HG03066 (cell line): ENCODE results near the gene NEDD4L.

Experiments used
- ATAC-seq: cut with Tn5 transposase; IDR thresholded peaks from one replicate; pipeline ENCODE4 v1.9.1; 2021; ENCODE audit warnings: low read depth; ENCODE audit not compliant: unreplicated experiment

NEDD4L gene

GRCh38 chr18:58201733-58202730, 158.0 kb downstream of the NEDD4L start:
- ATAC-seq = no peak

DNA sequence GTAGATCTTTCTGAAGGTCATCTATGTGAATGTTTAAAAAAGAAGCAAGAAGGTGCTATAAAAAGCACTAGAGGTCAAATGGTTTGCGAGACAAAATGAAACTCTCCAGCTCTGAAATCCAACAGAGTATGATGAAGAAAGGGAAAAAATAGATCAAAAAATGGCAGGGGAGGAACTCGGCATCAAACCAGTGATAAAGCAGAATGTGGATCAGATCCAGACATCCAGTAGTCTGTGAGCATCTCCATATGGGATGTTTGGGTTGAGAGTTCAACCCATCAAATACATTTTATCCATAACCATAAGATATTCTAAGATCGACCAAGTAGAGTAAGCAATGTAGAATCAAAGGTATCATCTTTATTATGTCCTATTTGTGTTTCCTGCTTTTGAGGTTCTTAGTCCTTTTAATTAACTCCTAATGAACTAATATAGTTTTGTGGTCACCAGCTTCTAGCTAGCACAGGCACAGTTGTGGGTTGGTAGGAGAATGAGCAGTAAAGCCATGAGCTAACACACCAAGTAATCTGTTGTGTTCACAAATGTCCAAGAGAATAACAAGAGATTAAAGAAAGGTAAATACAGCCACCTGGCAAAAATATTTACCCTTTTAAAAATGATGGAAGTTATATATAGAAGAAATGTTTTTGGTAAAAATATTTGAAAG, 160.9 kb downstream of the NEDD4L start:
- ATAC-seq = no peak

DNA sequence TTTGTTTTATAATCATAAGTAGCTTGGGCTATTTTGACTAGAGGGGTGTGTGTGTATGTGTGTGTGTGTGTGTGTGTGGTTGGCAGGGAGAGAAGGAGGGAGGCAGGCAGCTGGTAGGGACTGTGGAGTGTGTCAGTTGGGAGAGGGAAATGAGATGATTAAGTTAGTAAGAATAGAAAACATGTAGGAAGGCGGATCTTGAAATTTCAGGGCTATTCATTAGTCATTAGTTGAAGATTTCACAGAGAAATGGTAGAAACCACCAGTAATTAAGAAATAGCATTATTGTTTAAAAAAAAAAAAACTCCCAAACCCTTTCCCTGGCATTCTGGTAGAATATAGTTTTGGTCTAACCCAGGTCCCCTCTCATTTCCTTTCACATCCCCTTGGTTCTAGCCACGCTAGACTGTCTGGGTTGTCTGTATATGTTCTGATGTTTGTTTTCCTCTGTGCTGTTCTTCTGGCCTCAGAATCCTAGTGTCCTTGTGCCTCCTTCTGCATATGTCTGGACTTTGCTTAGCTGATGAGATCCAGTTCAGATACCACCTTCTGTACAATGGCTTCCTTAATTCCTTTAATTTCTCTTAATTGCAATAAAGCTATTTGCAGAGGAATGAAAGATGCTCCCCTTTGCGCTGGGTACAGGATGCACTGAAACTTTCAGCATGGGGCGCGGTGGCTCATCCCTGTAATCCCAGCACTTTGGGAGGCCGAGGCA, 161.6 kb downstream of the NEDD4L start:
- no peak for ATAC-seq

DNA sequence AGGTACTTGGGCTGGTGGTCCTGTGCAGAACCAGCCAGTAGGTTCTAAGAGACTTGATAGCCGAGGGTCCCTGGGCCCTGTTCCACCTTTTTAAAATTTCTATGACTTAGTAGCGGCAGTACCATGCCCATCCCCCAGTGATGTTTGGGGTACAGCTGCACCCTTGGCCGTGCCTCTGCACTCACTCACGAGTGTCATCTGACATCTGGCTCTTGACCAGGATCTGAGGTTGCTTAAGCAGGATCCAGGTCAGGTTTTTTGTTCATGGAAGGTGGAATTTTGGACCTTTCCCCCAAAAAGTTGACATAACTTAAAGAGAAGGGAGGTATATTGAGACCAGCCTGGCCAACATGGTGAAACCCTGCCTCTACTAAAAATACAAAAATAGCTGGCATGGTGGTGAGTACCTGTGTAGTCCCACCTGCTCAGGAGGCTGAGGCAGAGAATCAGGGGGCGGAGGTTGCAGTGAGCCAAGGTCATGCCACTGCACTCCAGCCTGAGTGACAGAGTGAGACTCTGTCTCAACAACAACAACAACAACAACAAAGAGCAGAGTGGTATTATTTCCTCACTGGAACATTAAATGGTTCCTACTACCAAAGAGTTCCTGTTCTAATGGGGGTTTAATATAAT, 163.6 kb downstream of the NEDD4L start:
- no peak for ATAC-seq

DNA sequence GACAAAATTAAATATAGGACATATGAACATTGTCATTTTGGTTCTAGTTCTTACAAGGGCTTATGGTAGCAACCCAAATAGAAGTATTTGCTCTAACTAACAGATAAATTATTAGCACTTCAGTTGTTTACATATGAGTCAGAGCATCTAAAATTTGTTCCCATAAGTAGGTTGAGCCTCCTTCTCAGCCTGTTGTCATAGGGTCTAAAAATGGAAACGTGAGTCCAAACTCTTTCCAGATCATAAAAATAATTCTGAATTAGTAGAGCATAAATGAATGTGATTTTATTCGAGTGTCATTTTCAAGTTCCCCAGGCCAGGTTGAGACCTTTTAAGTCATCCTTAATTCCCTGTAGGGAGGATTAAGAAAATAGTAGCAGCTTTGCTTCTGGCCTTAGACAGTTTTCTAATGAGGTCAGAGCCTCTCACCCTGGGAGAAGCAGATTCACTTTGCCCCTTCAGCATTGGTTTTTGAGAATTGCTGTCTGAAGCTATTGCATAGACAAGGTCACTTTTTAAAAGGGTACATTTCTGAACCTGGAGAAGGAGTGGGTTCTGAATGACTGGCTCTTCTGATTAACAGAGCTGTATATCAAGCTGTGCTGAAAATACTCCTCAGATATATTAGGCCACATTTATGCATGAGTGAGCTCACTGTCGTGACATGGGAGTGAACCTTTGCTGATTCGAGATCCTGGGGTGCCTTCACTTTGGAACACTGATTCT, 164.3 kb downstream of the NEDD4L start:
- no peak for ATAC-seq

GRCh38 chr18:58209326-58209725, 165.3 kb downstream of the NEDD4L start:
- no peak for ATAC-seq

DNA sequence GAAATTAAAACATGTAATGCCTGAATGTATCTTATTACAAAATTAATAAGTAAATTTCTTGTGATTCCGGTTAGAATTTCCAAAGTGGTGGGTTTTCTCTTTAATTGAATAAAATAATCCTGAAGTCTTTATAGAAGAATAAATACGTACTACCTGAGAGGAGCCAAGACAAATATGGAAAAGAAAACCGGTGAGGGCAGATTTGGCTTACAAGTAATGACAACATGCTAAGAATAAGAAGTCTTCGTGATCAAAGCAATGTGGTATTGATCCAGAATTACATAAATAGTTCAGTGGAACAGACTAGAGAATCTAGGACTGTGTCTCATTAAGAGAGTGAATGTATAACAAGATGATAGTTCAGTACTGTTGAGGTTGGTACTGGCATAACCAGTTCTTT, 167.5 kb downstream of the NEDD4L start:
- ATAC-seq = no peak

GRCh38 chr18:58212274-58212673, 168.2 kb downstream of the NEDD4L start:
- no peak for ATAC-seq

DNA sequence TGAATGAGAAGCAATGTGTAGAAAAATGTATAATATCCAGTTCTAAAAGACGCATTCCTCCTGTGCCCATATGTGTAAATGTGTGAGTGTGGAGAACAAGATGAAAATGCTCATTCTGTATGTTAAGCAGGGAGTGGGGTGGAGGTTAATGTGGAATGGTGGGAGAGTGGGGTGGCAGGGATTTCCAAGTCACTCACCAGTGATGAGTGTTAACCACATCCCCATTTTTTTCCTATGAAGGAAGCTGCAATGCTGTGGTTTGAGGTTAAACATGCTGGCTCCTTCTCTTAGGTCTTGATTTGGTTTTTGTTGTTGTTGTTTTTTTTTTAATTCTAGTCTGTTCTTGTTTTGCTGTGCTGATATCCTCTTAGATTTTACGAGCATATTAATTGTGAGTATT, 169.4 kb downstream of the NEDD4L start:
- no peak for ATAC-seq

GRCh38 chr18:58215011-58215410, 171.0 kb downstream of the NEDD4L start:
- no peak for ATAC-seq

GRCh38 chr18:58216071-58216481, 172.1 kb downstream of the NEDD4L start:
- no peak for ATAC-seq

- ATAC-seq = no peak
Measured at GRCh38 chr18:58217052-58217451, 173.0 kb downstream of the NEDD4L start.

DNA sequence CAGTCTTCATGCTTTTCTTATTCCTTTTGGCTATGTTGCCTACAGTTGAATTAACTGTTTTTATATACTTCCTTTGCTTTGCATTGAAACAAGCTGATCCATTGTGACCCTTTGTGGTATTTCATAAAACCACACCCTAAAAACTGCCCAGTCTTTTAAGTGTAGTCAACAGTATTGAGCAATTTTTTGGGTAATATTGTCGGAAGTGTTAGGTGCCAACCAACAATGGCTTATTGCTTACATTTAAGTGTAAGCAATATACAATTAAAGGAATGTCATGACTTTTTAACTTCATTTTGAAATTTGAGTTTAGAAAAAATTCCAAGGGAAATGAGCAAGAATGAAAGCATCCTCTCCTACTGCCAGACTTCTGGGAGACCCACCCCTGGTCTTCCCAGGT, 174.1 kb downstream of the NEDD4L start:
- no peak for ATAC-seq

DNA sequence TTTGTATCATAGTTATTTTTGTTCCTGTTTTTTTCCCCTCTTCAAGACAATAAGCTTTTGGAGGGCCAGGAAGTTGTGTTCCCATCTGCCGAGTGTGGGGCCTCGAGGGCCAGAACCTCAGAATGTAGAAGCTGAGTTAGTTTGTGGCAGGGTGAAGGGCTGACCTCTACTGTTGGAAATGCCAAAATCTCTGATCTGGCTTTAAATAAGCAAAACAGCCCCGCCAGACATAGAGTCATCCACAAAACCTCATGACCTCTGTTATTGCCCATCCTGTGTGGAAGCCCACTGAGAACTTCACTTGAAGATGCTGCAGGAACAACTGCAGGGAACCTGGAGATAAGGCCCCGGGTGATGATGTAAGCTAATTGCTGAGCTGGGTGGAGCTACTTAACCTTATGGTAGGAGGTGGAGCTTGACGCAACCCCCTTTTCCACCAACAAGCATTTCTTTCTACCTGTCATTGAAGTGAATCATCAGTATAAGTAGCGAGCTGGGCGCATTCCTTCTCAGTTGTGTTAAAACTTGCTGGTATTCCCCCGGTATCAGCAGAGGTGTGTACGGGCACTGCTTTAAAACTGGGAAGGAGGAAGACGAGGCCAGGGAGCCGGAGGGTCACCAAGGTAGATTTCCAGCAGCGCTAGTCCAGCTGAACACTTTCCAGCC, 177.2 kb downstream of the NEDD4L start:
- ATAC-seq = no peak

- no peak for ATAC-seq
Measured at GRCh38 chr18:58222432-58223125, 178.6 kb downstream of the NEDD4L start.

- no peak for ATAC-seq
Measured at GRCh38 chr18:58223717-58224424, 179.8 kb downstream of the NEDD4L start.

DNA sequence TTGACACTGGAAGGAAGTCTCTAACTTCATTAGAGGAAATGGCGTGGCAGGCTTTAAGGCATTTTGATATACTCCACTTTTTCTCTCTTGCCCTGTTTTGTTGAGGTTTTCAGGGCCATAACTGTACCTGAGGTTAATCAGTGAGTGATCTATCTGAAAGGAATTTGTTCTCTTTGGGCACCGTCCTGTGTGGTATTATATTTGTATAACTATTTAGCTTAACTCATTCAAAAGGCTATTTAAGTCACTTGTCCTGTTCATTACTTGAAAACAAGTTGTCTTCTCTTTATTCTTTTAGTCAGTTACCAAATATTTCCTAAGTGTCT, 180.4 kb downstream of the NEDD4L start:
- no peak for ATAC-seq

DNA sequence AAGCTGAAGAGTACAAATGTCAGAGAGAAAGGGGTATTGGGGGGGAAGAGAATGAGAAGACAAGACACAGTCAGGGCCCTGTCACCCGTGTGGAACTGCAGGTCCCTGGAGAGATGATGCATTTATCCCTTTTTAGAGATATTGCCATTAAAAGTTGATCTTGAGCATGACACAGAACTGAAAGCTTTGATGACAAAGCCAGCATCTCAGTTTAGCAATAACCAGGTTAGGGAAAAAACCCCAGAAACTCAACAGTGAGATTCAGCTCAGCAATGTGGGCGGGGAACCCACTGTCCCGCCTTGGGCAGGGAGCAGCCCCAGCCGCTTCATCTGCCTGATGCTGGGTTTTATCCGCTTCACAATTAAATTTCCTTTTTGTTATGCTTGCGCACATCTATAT, 181.1 kb downstream of the NEDD4L start:
- ATAC-seq = peak; percentile 91
